Epithelial cell of proximal tubule (primary cell): ENCODE data around the gene PCYOX1L. TPM values are rescaled to one million over a fixed set of nuclear protein-coding genes. Genes with fewer than 3 reads are reported as not detected.

Experiments
- DNase-seq: peaks from one replicate; pipeline ENCODE4 v3.0.0-alpha.2; 2011; ENCODE audit warnings: low read depth
- H3K4me3 ChIP-seq: 2 replicates; pipeline ENCODE4 v1.5.1; 2011; ENCODE audit warnings: low read depth, mild to moderate bottlenecking, low read length
- CTCF ChIP-seq: conservative IDR thresholded peaks from 2 replicates; pipeline ENCODE4 v1.5.1; 2012; ENCODE audit warnings: low read depth, mild to moderate bottlenecking, low read length
- total RNA-seq: library from RNA; depleted of rRNA; stranded (reverse); fragments of >200 nt; gene quantifications from 2 replicates; pipeline ENCODE4 v1.2.3, GENCODE V29; 2015

The PCYOX1L gene
- total RNA-seq, 1 donor from 2014 or later, result 7.1 TPM

- no peak for TF ChIP-seq CTCF
- DNase-seq, result no peak
- H3K4me3 ChIP-seq, result no peak overlapping the region
Measured at GRCh38 chr5:149333711-149334443, 24.0 kb upstream of the PCYOX1L start.

- no peak overlapping the region for H3K4me3 ChIP-seq
- DNase-seq, result no peak
- TF ChIP-seq CTCF, result no peak
Measured at GRCh38 chr5:149337736-149338135, 20.1 kb upstream of the PCYOX1L start.

GRCh38 chr5:149338364-149338763, 19.5 kb upstream of the PCYOX1L start:
- no peak for DNase-seq
- no peak overlapping the region for H3K4me3 ChIP-seq
- no peak for TF ChIP-seq CTCF

GRCh38 chr5:149340920-149341319, 16.9 kb upstream of the PCYOX1L start:
- TF ChIP-seq CTCF, result no peak
- DNase-seq, result no peak
- H3K4me3 ChIP-seq, result no peak overlapping the region

GRCh38 chr5:149341876-149342275, 16.0 kb upstream of the PCYOX1L start:
- no peak overlapping the region for H3K4me3 ChIP-seq
- no peak for DNase-seq
- TF ChIP-seq CTCF, result no peak

- no peak for DNase-seq
- no peak for TF ChIP-seq CTCF
- peak overlapping the region; percentile 100 for H3K4me3 ChIP-seq
Measured at GRCh38 chr5:149344151-149344550, 13.7 kb upstream of the PCYOX1L start.
